Mesenchymal stem cell (in vitro differentiated cells and primary cell): Measurements from ENCODE around the gene DPH1.

ENCODE experiments used
- DNase-seq: peaks from one replicate; pipeline ENCODE4 v3.0.0-alpha.2; 2013
- H2AFZ ChIP-seq: one replicate; pipeline ENCODE4 v1.6.1; 2013; ENCODE audit warnings: low read depth, mild to moderate bottlenecking, control low read depth, inconsistent platforms, low read length, moderate library complexity
- H2AK5ac ChIP-seq: 2 replicates; pipeline ENCODE4 v1.6.1; 2013; ENCODE audit warnings: low read length, moderate library complexity, mild to moderate bottlenecking, inconsistent platforms; ENCODE audit not compliant: severe bottlenecking
- H2BK120ac ChIP-seq: one replicate; pipeline ENCODE4 v1.6.1; 2013; ENCODE audit warnings: low read depth, mild to moderate bottlenecking, inconsistent platforms, low read length, moderate library complexity
- H2BK12ac ChIP-seq, 2 experiments: one replicate each; pipeline ENCODE4 v1.6.1; 2013; ENCODE audit warnings: inconsistent platforms in 2 of 2, low read length in 2 of 2, mild to moderate bottlenecking in 2 of 2, moderate library complexity in 2 of 2, control low read depth in 1 of 2
- H2BK15ac ChIP-seq: one replicate; pipeline ENCODE4 v1.6.1; 2013; ENCODE audit warnings: mild to moderate bottlenecking, low read depth, inconsistent platforms; ENCODE audit not compliant: poor library complexity, severe bottlenecking
- H2BK5ac ChIP-seq: 2 replicates; pipeline ENCODE4 v1.6.1; 2013; ENCODE audit warnings: low read depth, mild to moderate bottlenecking, low read length, control low read depth, inconsistent platforms; ENCODE audit not compliant: poor library complexity, severe bottlenecking
- H3K14ac ChIP-seq, 2 experiments: one replicate each; pipeline ENCODE4 v1.6.1; 2013; ENCODE audit warnings: inconsistent platforms in 2 of 2, low read length in 2 of 2, control low read depth in 1 of 2, mild to moderate bottlenecking in 1 of 2, moderate library complexity in 1 of 2
- H3K18ac ChIP-seq, 2 experiments: one replicate each; pipeline ENCODE4 v1.6.1; 2013; ENCODE audit warnings: inconsistent platforms in 2 of 2, low read length in 2 of 2, control low read depth in 1 of 2, low read depth in 1 of 2, mild to moderate bottlenecking in 1 of 2
- H3K23ac ChIP-seq, 2 experiments: one replicate each; pipeline ENCODE4 v1.6.1; 2013; ENCODE audit warnings: inconsistent platforms in 2 of 2, low read length in 2 of 2, mild to moderate bottlenecking in 2 of 2, moderate library complexity in 2 of 2, control low read depth in 1 of 2
- H3K27ac ChIP-seq: 2 replicates; pipeline ENCODE4 v1.5.1; 2013; ENCODE audit warnings: mild to moderate bottlenecking, moderate library complexity, low read length, control low read depth, inconsistent platforms; ENCODE audit not compliant: poor library complexity, severe bottlenecking
- H3K27me3 ChIP-seq, 2 experiments: 2 replicates each; pipeline versions ENCODE4 v1.6.1 to v1.7.0; 2013; ENCODE audit warnings: low read length in 2 of 2, mild to moderate bottlenecking in 2 of 2, moderate library complexity in 2 of 2, control low read depth in 1 of 2, inconsistent platforms in 1 of 2; ENCODE audit not compliant: control insufficient read depth in 1 of 2, insufficient read depth in 1 of 2
- H3K36me3 ChIP-seq, 2 experiments: 2 replicates each; pipeline versions ENCODE4 v1.6.1 to v1.7.0; 2013; ENCODE audit warnings: low read length in 2 of 2, control low read depth in 1 of 2, inconsistent platforms in 1 of 2, low read depth in 1 of 2, mild to moderate bottlenecking in 1 of 2; ENCODE audit not compliant: insufficient read depth in 2 of 2, control insufficient read depth in 1 of 2
- H3K4ac ChIP-seq, 2 experiments: one replicate each; pipeline ENCODE4 v1.6.1; 2013; ENCODE audit warnings: inconsistent platforms in 2 of 2, low read length in 2 of 2, mild to moderate bottlenecking in 2 of 2, moderate library complexity in 2 of 2, control low read depth in 1 of 2, low read depth in 1 of 2
- H3K4me1 ChIP-seq: 2 replicates; pipeline ENCODE4 v1.6.1; 2013; ENCODE audit warnings: low read depth, low read length, control low read depth; ENCODE audit not compliant: control insufficient read depth, insufficient read depth
- H3K4me2 ChIP-seq: 2 replicates; pipeline ENCODE4 v1.6.1; 2013; ENCODE audit warnings: low read length, mild to moderate bottlenecking, inconsistent platforms; ENCODE audit not compliant: poor library complexity, severe bottlenecking
- H3K4me3 ChIP-seq, 2 experiments: 2 replicates each; pipeline versions ENCODE4 v1.5.1 to v1.7.0; 2013; ENCODE audit warnings: low read length in 2 of 2, mild to moderate bottlenecking in 2 of 2, control low read depth in 1 of 2, low read depth in 1 of 2; ENCODE audit not compliant: insufficient read depth in 1 of 2
- H3K79me1 ChIP-seq: replicated peaks from 2 replicates; pipeline ENCODE4 v1.6.1; 2013; ENCODE audit warnings: mild to moderate bottlenecking, control low read depth, low read length, inconsistent platforms; ENCODE audit not compliant: poor library complexity, severe bottlenecking
- H3K9ac ChIP-seq: 2 replicates; pipeline ENCODE4 v1.7.0; 2013; ENCODE audit warnings: mild to moderate bottlenecking, low read length, moderate library complexity
- H3K9me3 ChIP-seq: 2 replicates; pipeline ENCODE4 v1.7.0; 2013; ENCODE audit warnings: mild to moderate bottlenecking, low read length; ENCODE audit not compliant: control insufficient read depth
- H4K8ac ChIP-seq: one replicate; pipeline ENCODE4 v1.6.1; 2013; ENCODE audit warnings: inconsistent platforms, mild to moderate bottlenecking, low read length, moderate library complexity
- H4K91ac ChIP-seq: one replicate; pipeline ENCODE4 v1.6.1; 2013; ENCODE audit warnings: mild to moderate bottlenecking, low read length, inconsistent platforms
- WGBS: methylation state at CpG from one replicate; pipeline ENCODE4 v1.1.7; 2013; ENCODE audit warnings: mixed read lengths; 5-methylcytosine and 5-hydroxymethylcytosine counted together

Gene DPH1

GRCh38 chr17:2086306-2086705, 56.4 kb downstream of the DPH1 start:
- H4K8ac ChIP-seq, result no peak overlapping the region
- H3K9ac ChIP-seq, result peak overlapping the region; percentile 52
- H2BK15ac ChIP-seq, result peak overlapping the region; percentile 68
- no peak overlapping the region for H3K4me3 ChIP-seq
- H3K27me3 ChIP-seq, result no peaks in the 10 kb centered on the region
- H2BK120ac ChIP-seq, result no peak overlapping the region
- no peak overlapping the region for H3K23ac ChIP-seq
- no peak overlapping the region for H3K14ac ChIP-seq
- peak overlapping the region; percentile 26 to 61 for H2BK12ac ChIP-seq
- peak overlapping the region; percentile 45 to 52 for H3K4ac ChIP-seq
- H3K79me1 ChIP-seq, result peaks cover 26% of the 10 kb centered on the region
- 81% methylated on average over 3 of the region's 3 CpGs for WGBS
- H3K9me3 ChIP-seq, result no peaks in the 10 kb centered on the region
- no peak for DNase-seq
- no peak overlapping the region for H3K4me2 ChIP-seq
- no peak overlapping the region for H2BK5ac ChIP-seq
- no peak overlapping the region for H2AFZ ChIP-seq
- peaks cover 14 to 24% of the 10 kb centered on the region in 2 experiments for H3K36me3 ChIP-seq
- H2AK5ac ChIP-seq, result no peak overlapping the region
- H3K27ac ChIP-seq, result no peak overlapping the region
- peak overlapping the region; percentile 13 to 23 for H3K18ac ChIP-seq
- peak overlapping the region; percentile 6 for H4K91ac ChIP-seq
- H3K4me1 ChIP-seq, result peaks cover 57% of the 10 kb centered on the region

GRCh38 chr17:2087597-2088211, 57.8 kb downstream of the DPH1 start:
- H3K27ac ChIP-seq, result no peak overlapping the region
- H2AK5ac ChIP-seq, result no peak overlapping the region
- H3K14ac ChIP-seq, result peak overlapping the region in 1 of 2 experiments; percentile 72
- H3K23ac ChIP-seq, result no peak overlapping the region
- peaks cover 48% of the 10 kb centered on the region for H3K4me1 ChIP-seq
- H2BK15ac ChIP-seq, result no peak overlapping the region
- WGBS, result 92% methylated on average over 9 of the region's 10 CpGs
- peak overlapping the region in 1 of 2 experiments; percentile 0 for H3K4ac ChIP-seq
- peak; percentile 55 for DNase-seq
- peak overlapping the region; percentile 6 to 77 for H3K18ac ChIP-seq
- H3K36me3 ChIP-seq, result peaks cover 15 to 17% of the 10 kb centered on the region in 2 experiments
- H3K79me1 ChIP-seq, result peaks cover 28% of the 10 kb centered on the region
- peak overlapping the region; percentile 45 for H4K8ac ChIP-seq
- H3K27me3 ChIP-seq, result no peaks in the 10 kb centered on the region
- peak overlapping the region; percentile 55 to 83 for H2BK12ac ChIP-seq
- H2BK5ac ChIP-seq, result no peak overlapping the region
- H3K9ac ChIP-seq, result peak overlapping the region; percentile 31
- H2BK120ac ChIP-seq, result no peak overlapping the region
- H4K91ac ChIP-seq, result peak overlapping the region; percentile 64
- H3K4me2 ChIP-seq, result no peak overlapping the region
- no peaks in the 10 kb centered on the region for H3K9me3 ChIP-seq
- no peak overlapping the region for H3K4me3 ChIP-seq
- no peak overlapping the region for H2AFZ ChIP-seq

GRCh38 chr17:2089021-2089422, 59.1 kb downstream of the DPH1 start:
- Histone ChIP-seq H3K36me3 (peaks cover 19 to 22% of the 10 kb centered on the region in 2 experiments), H3K27me3 (no peaks in the 10 kb centered on the region), H3K18ac (peak overlapping the region; percentile 83 to 93), H3K9me3 (no peaks in the 10 kb centered on the region), H2BK15ac (peak overlapping the region; percentile 75), H2BK120ac (peak overlapping the region; percentile 62), H2AK5ac (peak overlapping the region; percentile 42), H3K27ac (peak overlapping the region; percentile 70), H3K79me1 (peaks cover 31% of the 10 kb centered on the region), H4K8ac (peak overlapping the region; percentile 80), H3K14ac (peak overlapping the region in 1 of 2 experiments; percentile 26), H3K4ac (peak overlapping the region; percentile 54 to 60), H4K91ac (peak overlapping the region; percentile 59), H3K9ac (peak overlapping the region; percentile 91), H2AFZ (no peak overlapping the region), H3K4me2 (peak overlapping the region; percentile 70), H3K23ac (peak overlapping the region in 1 of 2 experiments; percentile 51), H2BK12ac (peak overlapping the region in 1 of 2 experiments; percentile 61), H2BK5ac (no peak overlapping the region), H3K4me3 (peak overlapping the region in 1 of 2 experiments; percentile 79), H3K4me1 (peaks cover 43% of the 10 kb centered on the region)
- DNase-seq, result peak; percentile 88
- 44% methylated on average over 7 of the region's 8 CpGs for WGBS

GRCh38 chr17:2090210-2090641, 60.3 kb downstream of the DPH1 start:
- Histone ChIP-seq H3K79me1 (peaks cover 31% of the 10 kb centered on the region), H2BK12ac (no peak overlapping the region), H4K8ac (peak overlapping the region; percentile 10), H2BK15ac (no peak overlapping the region), H3K4me3 (peak overlapping the region in 1 of 2 experiments; percentile 79), H3K4me1 (peaks cover 35% of the 10 kb centered on the region), H3K9me3 (no peaks in the 10 kb centered on the region), H3K23ac (peak overlapping the region in 1 of 2 experiments; percentile 42), H3K9ac (peak overlapping the region; percentile 91), H2BK5ac (no peak overlapping the region), H3K14ac (peak overlapping the region in 1 of 2 experiments; percentile 18), H3K4ac (peak overlapping the region in 1 of 2 experiments; percentile 75), H3K36me3 (peaks cover 18 to 28% of the 10 kb centered on the region in 2 experiments), H3K27me3 (no peaks in the 10 kb centered on the region), H4K91ac (peak overlapping the region; percentile 19), H3K4me2 (no peak overlapping the region), H2AK5ac (peak overlapping the region; percentile 82), H3K18ac (peak overlapping the region; percentile 73 to 85), H2BK120ac (no peak overlapping the region), H2AFZ (no peak overlapping the region), H3K27ac (no peak overlapping the region)
- no peak for DNase-seq
- WGBS, result 85% methylated on average over 8 of the region's 9 CpGs
